ENCODE results near the gene DPPA3.

GRCh38 chr12:7705846-7706245 is 5.4 kb upstream of the DPPA3 start:
- no peak for TF ChIP-seq CTCF (IDR thresholded peaks at IDR 0.05)
- TF ChIP-seq EP300 (IDR thresholded peaks at IDR 0.05): no peak
- TF ChIP-seq POLR2A (IDR thresholded peaks at IDR 0.05): no peak
- TF ChIP-seq POLR2AphosphoS5 (IDR thresholded peaks at IDR 0.05): no peak
